Natural killer cell treated with Interleukin-12 subunit alpha and Interleukin-12 subunit beta and Interleukin-15 and Interleukin-18, amount 100 ng/mL, for 72 hours (primary cell): Measurements from ENCODE around the gene SSH2. TPM values are rescaled to one million over a fixed set of nuclear protein-coding genes. Genes with fewer than 3 reads are reported as not detected.

Source experiments
- ATAC-seq, 2 donors: fragments of 150-1000 bp; cut with Tn5 transposase in 1 of 2; sonication (Bioruptor Pico), chemical (Tn5 transposase) in 1 of 2; 2 replicates each; pipeline ENCODE4 v1.10.0; 2021
- DNase-seq: peaks from one replicate; pipeline ENCODE4 v3.0.0; 2022; ENCODE audit warnings: low spot score
- H3K27ac Mint-ChIP-seq, 2 donors: 1 replicate in 1 of 2; 2 replicates in 1 of 2; pipeline ENCODE4 v1.8.0; 2022; ENCODE audit warnings: mixed read lengths in 2 of 2, mild to moderate bottlenecking in 1 of 2, moderate library complexity in 1 of 2
- H3K27me3 Mint-ChIP-seq, 2 donors: 1 replicate in 1 of 2; 2 replicates in 1 of 2; pipeline ENCODE4 v1.8.0; 2022; ENCODE audit warnings: mixed read lengths in 2 of 2
- H3K36me3 Mint-ChIP-seq: one replicate; pipeline ENCODE4 v1.8.0; 2022; ENCODE audit warnings: mixed read lengths
- H3K4me1 Mint-ChIP-seq, 2 donors: 1 replicate in 1 of 2; 2 replicates in 1 of 2; pipeline ENCODE4 v1.8.0; 2022; ENCODE audit warnings: low read depth in 2 of 2, mixed read lengths in 2 of 2, mild to moderate bottlenecking in 1 of 2
- H3K4me3 Mint-ChIP-seq: one replicate; pipeline ENCODE4 v1.8.0; 2022; ENCODE audit warnings: mixed read lengths
- H3K9me3 Mint-ChIP-seq: 2 replicates; pipeline ENCODE4 v1.8.0; 2022; ENCODE audit warnings: mixed read lengths
- total RNA-seq, 2 donors: library from RNA; stranded (reverse); gene quantifications; one replicate each; pipeline ENCODE4 v1.2.3, GENCODE V29; 2022

SSH2 gene
- total RNA-seq, 2 donors from 2014 or later: 44.4 to 72.2 TPM

- Mint-ChIP-seq H3K27ac (peak overlapping the region; percentile 66 to 72), H3K9me3 (no peaks in the 10 kb centered on the region), H3K4me1 (peaks cover 42 to 43% of the 10 kb centered on the region in 2 donors), H3K4me3 (peak overlapping the region; percentile 87), H3K36me3 (no peaks in the 10 kb centered on the region), H3K27me3 (no peaks in the 10 kb centered on the region)
- no peak for ATAC-seq
- no peak for DNase-seq
These were observed 343.2 kb downstream of the SSH2 start for GRCh38 chr17:29586676-29587469.

GRCh38 chr17:29585080-29585751 lies 344.8 kb downstream of the SSH2 start:
- DNase-seq: no peak
- Mint-ChIP-seq H3K4me1 (peaks cover 38 to 40% of the 10 kb centered on the region in 2 donors), H3K4me3 (peak overlapping the region; percentile 55)

GRCh38 chr17:29584452-29585079 lies 345.5 kb downstream of the SSH2 start:
- H3K4me1 Mint-ChIP-seq: peaks cover 36 to 38% of the 10 kb centered on the region in 2 donors
- H3K27ac Mint-ChIP-seq: peak overlapping the region; percentile 56 to 72
- H3K9me3 Mint-ChIP-seq: no peaks in the 10 kb centered on the region
- DNase-seq: no peak
- no peaks in the 10 kb centered on the region for H3K27me3 Mint-ChIP-seq
- ATAC-seq: no peak
- H3K36me3 Mint-ChIP-seq: no peaks in the 10 kb centered on the region
- peak overlapping the region; percentile 55 for H3K4me3 Mint-ChIP-seq

More at GRCh38 chr17:29585080-29585751, 344.8 kb downstream of the SSH2 start:
- ATAC-seq: no peak
- no peaks in the 10 kb centered on the region for H3K9me3 Mint-ChIP-seq
- peak overlapping the region; percentile 56 to 72 for H3K27ac Mint-ChIP-seq
- H3K27me3 Mint-ChIP-seq: no peaks in the 10 kb centered on the region
- H3K36me3 Mint-ChIP-seq: no peaks in the 10 kb centered on the region

GRCh38 chr17:29583324-29584248 lies 346.4 kb downstream of the SSH2 start:
- DNase-seq (no peak), ATAC-seq (no peak)
- Mint-ChIP-seq H3K36me3 (no peaks in the 10 kb centered on the region), H3K27ac (peak overlapping the region; percentile 39 to 72), H3K4me3 (no peak overlapping the region), H3K4me1 (peaks cover 38 to 39% of the 10 kb centered on the region in 2 donors), H3K9me3 (no peaks in the 10 kb centered on the region), H3K27me3 (no peaks in the 10 kb centered on the region)

- no peak for ATAC-seq
- no peaks in the 10 kb centered on the region for H3K36me3 Mint-ChIP-seq
- no peak for DNase-seq
- no peaks in the 10 kb centered on the region for H3K27me3 Mint-ChIP-seq
- H3K4me1 Mint-ChIP-seq: peaks cover 31 to 34% of the 10 kb centered on the region in 2 donors
- H3K4me3 Mint-ChIP-seq: no peak overlapping the region
- H3K9me3 Mint-ChIP-seq: no peaks in the 10 kb centered on the region
- H3K27ac Mint-ChIP-seq: no peak overlapping the region
These were observed 347.3 kb downstream of the SSH2 start for GRCh38 chr17:29582772-29583171.

- ATAC-seq (no peak), DNase-seq (no peak)
- Mint-ChIP-seq H3K27me3 (no peaks in the 10 kb centered on the region), H3K36me3 (no peaks in the 10 kb centered on the region), H3K9me3 (no peaks in the 10 kb centered on the region), H3K4me1 (peaks cover 26 to 29% of the 10 kb centered on the region in 2 donors), H3K27ac (no peak overlapping the region), H3K4me3 (no peak overlapping the region)
These were observed 347.7 kb downstream of the SSH2 start for GRCh38 chr17:29582254-29582765.

GRCh38 chr17:29581583-29582253 lies 348.3 kb downstream of the SSH2 start:
- H3K4me3 Mint-ChIP-seq: no peak overlapping the region
- ATAC-seq (no peak), DNase-seq (no peak)
- H3K9me3 Mint-ChIP-seq: no peaks in the 10 kb centered on the region
- H3K27me3 Mint-ChIP-seq: no peaks in the 10 kb centered on the region
- H3K27ac Mint-ChIP-seq: no peak overlapping the region
- no peaks in the 10 kb centered on the region for H3K36me3 Mint-ChIP-seq
- peaks cover 24 to 28% of the 10 kb centered on the region in 2 donors for H3K4me1 Mint-ChIP-seq

GRCh38 chr17:29579866-29580771 lies 349.9 kb downstream of the SSH2 start:
- DNase-seq (peak; percentile 87), ATAC-seq (peak; percentile 91 to 93)
- Mint-ChIP-seq H3K36me3 (no peaks in the 10 kb centered on the region), H3K27me3 (no peaks in the 10 kb centered on the region), H3K27ac (peak overlapping the region; percentile 23 to 78), H3K4me3 (no peak overlapping the region), H3K4me1 (peaks cover 13 to 21% of the 10 kb centered on the region in 2 donors), H3K9me3 (no peaks in the 10 kb centered on the region)

- DNase-seq (no peak), ATAC-seq (no peak)
- Mint-ChIP-seq H3K9me3 (no peaks in the 10 kb centered on the region), H3K4me3 (no peak overlapping the region), H3K27ac (no peak overlapping the region), H3K36me3 (no peaks in the 10 kb centered on the region), H3K4me1 (peaks cover 8 to 12% of the 10 kb centered on the region in 2 donors), H3K27me3 (no peaks in the 10 kb centered on the region)
These were observed 351.2 kb downstream of the SSH2 start for GRCh38 chr17:29578626-29579485.

GRCh38 chr17:29577385-29578211 lies 352.4 kb downstream of the SSH2 start:
- H3K27ac Mint-ChIP-seq: no peak overlapping the region
- H3K9me3 Mint-ChIP-seq: no peaks in the 10 kb centered on the region
- DNase-seq (no peak), ATAC-seq (no peak)
- no peaks in the 10 kb centered on the region for H3K36me3 Mint-ChIP-seq
- no peaks in the 10 kb centered on the region for H3K27me3 Mint-ChIP-seq
- peaks cover 8 to 10% of the 10 kb centered on the region in 2 donors for H3K4me1 Mint-ChIP-seq
- no peak overlapping the region for H3K4me3 Mint-ChIP-seq

GRCh38 chr17:29577001-29577370 lies 353.0 kb downstream of the SSH2 start:
- Mint-ChIP-seq H3K4me3 (no peak overlapping the region), H3K36me3 (no peaks in the 10 kb centered on the region), H3K9me3 (no peaks in the 10 kb centered on the region), H3K27me3 (no peaks in the 10 kb centered on the region), H3K4me1 (peaks cover 8 to 10% of the 10 kb centered on the region in 2 donors), H3K27ac (no peak overlapping the region)
- ATAC-seq (no peak), DNase-seq (no peak)
